CD4-positive, alpha-beta T cell treated with Interleukin-6 for 4 hours (primary cell): ENCODE results near the gene SLC25A18.
"Not testable (repeated sequence)": the region's sequence is repeated elsewhere in the genome, so short reads cannot be mapped to it uniquely, and the experiment has no call there.

Experiments
- DNase-seq: peaks from one replicate; pipeline ENCODE4 v3.0.0-alpha.2; 2020; ENCODE audit warnings: mixed read lengths

SLC25A18 gene, protein sequence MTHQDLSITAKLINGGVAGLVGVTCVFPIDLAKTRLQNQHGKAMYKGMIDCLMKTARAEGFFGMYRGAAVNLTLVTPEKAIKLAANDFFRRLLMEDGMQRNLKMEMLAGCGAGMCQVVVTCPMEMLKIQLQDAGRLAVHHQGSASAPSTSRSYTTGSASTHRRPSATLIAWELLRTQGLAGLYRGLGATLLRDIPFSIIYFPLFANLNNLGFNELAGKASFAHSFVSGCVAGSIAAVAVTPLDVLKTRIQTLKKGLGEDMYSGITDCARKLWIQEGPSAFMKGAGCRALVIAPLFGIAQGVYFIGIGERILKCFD

GRCh38 chr22:17562906-17563870, at the start of gene SLC25A18:
Gene SLC25A18 (plus strand): TSS chr22:17563498. CDS start chr22:17579945, 16,447 bp downstream.
- DNase-seq: no peak

DNA sequence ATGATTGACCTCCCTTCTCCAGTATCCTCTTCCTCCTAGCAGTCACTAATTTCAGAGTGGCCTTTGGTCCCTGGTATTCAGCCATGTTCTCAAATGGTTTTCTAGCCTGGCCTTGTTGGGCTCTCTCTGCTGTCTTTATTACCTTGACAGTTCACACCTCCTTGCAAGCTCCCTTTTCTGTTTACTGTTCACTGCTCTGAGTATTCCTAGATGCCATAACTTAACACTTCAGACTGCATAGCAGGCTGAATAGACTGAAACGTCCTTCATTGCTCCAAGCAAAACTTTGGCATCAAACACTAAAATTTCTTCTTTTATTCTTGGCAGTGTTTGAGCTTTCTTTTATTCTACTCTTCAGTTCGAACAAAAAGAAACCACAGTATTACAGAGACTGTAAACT, 49.7 kb upstream of the SLC25A18 start:
- no peak for DNase-seq

DNA sequence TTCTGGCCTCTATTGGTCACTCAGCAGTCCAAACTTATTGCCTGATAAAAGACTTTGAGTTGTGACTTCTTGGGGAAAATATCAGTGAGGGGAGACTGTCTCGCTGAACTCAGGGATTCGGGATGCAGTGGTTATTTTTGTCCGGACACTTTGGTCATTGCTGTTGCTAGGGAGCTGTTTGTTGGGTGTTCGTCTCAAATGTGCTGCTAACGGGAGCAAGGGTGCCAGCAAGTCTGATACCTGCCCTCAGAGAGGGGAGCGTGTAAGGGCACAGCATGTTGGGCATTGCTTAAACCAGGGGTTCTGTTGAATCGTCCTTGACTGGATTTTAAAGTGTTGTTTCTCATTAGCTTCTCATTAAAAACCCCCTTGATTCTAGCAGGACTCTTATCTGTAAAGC, 49.2 kb upstream of the SLC25A18 start:
- no peak for DNase-seq

- DNase-seq: no peak
Measured at GRCh38 chr22:17518406-17518805, 44.9 kb upstream of the SLC25A18 start.

DNA sequence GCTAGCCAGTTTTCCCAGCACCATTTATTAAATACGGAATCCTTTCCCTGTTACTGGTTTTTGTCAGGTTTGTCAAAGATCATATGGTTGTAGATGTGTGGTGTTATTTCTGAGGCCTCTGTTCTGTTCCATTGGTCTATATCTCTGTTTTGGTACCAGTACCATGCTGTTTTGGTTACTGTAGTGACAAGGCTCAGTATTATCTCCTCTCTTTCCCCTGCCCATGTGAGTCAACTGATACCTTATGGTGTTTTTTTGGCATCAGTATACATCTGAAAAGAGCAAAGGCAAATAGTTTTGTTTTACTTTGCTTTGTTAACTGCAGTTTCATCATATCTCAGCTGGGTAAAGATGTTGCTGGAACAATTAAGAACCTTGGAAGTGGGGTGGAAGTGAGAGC, 41.3 kb upstream of the SLC25A18 start:
- DNase-seq: not testable (repeated sequence)

DNA sequence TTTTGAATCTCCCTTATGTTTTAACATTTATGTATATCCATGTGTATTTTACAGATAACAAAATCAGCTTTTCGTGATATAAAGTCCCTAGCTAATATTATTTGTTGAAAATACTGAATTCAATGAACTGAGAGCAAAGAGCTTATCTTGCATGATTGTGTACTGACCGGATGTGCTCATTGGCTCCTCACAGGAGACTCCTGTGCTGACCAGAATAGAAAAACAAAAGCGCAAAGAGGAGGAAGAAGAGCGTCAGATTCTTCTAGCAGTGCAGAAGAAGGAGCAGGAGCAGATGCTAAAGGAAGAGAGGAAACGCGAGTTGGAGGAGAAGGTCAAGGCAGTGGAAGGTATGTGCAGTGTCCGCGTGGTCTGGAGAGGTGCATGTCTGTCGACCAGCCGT, 39.4 kb upstream of the SLC25A18 start:
- DNase-seq: no peak

DNA sequence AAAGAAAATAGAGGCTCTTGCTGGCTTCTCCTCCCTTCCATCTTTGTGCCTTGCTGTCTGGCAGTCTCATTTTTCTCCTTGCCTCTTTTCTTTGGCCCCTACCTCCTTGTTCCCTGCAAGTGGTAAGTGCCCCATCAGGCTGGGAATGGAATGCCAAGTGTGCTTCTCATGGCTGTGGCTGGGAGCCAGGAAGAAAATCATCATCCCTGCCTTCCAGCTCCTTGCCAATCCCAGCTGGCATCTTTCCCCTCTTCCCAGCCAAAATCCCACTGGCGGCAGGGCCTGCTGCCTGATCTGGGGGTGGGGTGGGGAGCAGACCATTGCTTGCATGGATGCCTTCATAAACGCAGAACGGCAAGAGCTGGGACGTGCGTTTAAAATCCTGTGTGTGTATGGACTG, 27.0 kb upstream of the SLC25A18 start:
- no peak for DNase-seq

- no peak for DNase-seq
Measured at GRCh38 chr22:17537155-17537554, 26.1 kb upstream of the SLC25A18 start.

GRCh38 chr22:17540481-17540880, 22.8 kb upstream of the SLC25A18 start:
- no peak for DNase-seq

DNA sequence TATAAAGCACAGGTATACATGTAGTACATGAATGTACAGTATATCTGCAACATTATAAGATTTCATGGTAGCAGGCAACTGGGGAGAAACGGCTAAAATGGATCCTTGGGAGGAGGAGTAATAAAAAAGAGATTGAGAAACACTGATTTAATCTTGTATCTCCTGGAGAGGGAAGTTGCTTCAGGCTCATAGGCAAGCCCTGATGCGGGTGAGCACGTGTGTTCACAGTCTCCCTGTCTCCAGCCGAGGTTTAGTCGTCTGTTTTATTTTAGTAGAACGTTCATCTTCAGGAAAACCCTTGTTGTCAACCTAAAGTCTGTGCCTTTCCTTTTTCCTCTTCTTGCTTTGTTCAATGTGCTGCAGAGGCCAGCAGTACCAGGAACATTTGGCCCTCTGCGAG, 21.8 kb upstream of the SLC25A18 start:
- DNase-seq: no peak

GRCh38 chr22:17542452-17542851, 20.8 kb upstream of the SLC25A18 start:
- no peak for DNase-seq

DNA sequence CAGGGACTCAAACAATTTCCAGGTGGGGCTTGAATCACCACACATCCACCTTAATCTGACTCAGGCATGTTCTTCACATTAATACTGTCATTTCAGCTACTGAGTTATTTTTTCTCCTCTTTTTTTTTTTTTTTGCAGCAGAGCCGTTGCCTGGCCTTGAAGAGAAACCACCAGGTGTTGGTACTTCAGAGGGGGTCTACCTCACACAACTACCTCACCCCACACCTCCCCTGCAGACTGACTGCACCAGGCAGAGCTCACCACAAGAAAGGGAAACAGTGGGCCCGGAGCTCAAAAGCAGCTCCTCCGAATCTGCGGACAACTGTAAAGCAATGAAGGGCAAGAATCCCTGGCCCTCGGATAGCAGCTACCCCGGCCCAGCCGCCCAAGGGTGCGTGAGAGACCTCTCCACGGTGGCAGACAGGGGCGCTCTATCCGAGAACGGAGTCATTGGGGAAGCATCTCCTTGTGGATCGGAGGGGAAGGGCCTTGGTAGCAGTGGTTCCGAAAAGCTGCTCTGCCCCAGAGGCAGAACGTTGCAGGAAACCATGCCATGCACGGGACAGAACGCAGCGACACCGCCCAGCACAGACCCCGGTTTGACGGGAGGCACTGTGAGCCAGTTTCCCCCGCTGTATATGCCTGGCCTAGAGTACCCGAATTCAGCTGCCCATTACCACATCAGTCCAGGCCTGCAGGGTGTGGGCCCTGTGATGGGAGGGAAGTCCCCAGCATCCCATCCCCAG, 15.1 kb upstream of the SLC25A18 start:
- DNase-seq: no peak

DNA sequence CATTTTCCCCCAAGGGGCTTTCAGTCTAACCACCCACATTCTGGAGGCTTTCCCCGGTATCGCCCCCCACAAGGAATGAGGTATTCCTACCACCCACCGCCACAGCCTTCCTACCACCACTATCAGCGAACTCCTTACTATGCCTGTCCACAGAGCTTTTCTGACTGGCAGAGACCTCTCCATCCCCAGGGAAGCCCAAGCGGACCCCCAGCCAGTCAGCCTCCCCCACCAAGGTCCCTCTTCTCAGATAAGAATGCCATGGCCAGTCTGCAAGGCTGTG, 14.6 kb upstream of the SLC25A18 start:
- DNase-seq: no peak

DNA sequence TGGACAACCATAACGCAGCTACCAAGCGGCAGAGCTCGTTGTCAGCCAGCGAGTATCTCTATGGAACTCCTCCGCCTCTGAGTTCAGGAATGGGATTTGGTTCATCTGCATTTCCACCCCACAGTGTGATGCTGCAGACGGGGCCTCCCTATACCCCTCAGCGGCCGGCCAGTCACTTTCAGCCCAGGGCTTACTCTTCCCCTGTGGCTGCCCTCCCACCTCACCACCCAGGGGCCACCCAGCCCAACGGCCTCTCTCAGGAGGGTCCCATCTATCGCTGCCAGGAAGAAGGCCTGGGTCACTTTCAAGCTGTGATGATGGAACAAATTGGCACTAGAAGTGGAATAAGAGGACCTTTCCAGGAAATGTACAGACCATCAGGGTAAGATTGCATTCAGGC, 14.1 kb upstream of the SLC25A18 start:
- DNase-seq: no peak

GRCh38 chr22:17549655-17550054, 13.6 kb upstream of the SLC25A18 start:
- DNase-seq: no peak

GRCh38 chr22:17552737-17553136, 10.6 kb upstream of the SLC25A18 start:
- DNase-seq: no peak

GRCh38 chr22:17554814-17555213, 8.5 kb upstream of the SLC25A18 start:
- DNase-seq: no peak

DNA sequence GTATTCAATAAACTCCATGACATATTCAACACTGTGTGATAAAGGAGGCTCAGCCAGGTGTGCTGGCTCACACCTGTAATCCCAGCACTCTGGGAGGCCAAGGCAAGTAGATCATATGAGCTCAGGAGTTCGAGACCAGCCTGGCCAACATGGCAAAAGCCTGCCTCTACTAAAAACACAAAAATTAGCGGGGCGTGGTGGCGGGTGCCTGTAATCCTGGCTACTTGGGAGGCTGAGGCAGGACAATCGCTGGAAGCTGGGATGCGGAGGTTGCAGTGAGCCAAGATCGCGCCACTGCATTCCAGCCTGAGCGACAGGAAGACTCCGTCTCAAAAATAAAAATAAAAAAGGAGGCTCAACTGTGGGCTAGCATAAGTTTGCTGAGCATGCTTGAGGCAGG, 4.1 kb upstream of the SLC25A18 start:
- no peak for DNase-seq

DNA sequence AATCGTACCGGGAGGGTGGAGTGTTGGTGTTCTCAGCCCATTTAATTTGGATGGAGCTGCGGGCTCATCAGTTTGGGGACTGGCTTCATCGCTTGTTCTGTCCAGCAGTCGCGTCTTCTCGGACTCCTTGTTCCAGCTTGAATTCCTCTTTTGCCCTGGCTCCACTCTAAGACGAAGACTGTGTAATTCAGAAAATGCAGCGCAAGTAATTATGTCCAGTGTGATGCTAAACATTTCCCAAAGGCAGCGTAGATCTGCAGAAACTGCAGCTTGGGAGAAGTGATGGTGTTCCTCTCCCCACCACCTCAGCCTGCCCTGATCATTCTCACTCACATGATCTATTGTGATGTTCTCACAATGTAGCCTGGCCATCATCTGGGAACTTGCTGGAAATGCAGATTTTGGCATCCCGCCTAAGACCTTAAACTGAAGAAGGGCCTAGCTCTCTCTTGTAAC, 666 bp downstream of the SLC25A18 start:
- DNase-seq: no peak

GRCh38 chr22:17566016-17566687, 2.9 kb downstream of the SLC25A18 start:
- not testable (repeated sequence) for DNase-seq

- DNase-seq: no peak
Measured at GRCh38 chr22:17566776-17567175, 3.5 kb downstream of the SLC25A18 start.

DNA sequence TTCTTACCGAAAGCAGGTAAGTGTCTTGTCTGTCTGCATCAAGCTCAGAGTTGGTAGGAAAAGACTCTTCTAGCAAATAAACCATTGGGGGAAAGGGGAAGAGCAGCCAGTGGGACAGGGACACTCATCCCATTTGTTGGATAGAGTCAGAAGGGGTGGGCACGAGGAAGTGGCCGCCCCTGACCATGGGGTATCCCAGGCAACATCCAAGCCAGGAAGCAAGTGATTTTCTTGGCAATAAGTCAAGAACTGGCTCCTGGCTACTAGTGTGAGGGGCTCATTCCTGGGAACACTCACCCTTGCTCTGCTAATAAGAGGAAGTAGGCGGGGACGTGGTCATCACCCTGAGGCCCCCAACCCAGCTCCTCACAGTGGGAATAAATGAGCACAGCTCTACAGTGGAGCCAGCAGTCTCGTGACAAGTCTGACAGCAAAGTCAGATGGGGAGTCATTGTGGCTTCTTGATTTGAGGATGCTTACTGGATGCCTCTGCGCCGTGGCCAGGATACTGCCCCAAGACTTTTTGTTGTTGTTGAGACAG, 6.7 kb downstream of the SLC25A18 start:
- DNase-seq: no peak
